Gastrocnemius medialis (tissue), 4 donors: ENCODE data around the gene ZNF804A.

Experiments
- POLR2A ChIP-seq, 2 donors: fragments of 450-650 bp; IDR thresholded peaks; one replicate each; pipeline ENCODE4 v1.6.1; 2017; ENCODE audit warnings: antibody characterized with exemption in 2 of 2, mild to moderate bottlenecking in 2 of 2, moderate library complexity in 2 of 2
- TF ChIP-seq, protein P1 (sequence below), 5 experiments: fragments of 450-650 bp in 3 of 5; fragments of 200-600 bp in 2 of 5; sonication (generic) in 2 of 5; IDR thresholded peaks in 4 of 5; conservative IDR thresholded peaks in 1 of 5; 1 replicate in 4 of 5; 2 replicates in 1 of 5; pipeline ENCODE4 v1.5.1; 2016 to 2019; ENCODE audit warnings: antibody characterized with exemption in 5 of 5, mild to moderate bottlenecking in 3 of 5, moderate library complexity in 3 of 5

GRCh38 chr2:184815824-184816223 is 217.5 kb downstream of the ZNF804A start:
- TF ChIP-seq, protein P1, sequence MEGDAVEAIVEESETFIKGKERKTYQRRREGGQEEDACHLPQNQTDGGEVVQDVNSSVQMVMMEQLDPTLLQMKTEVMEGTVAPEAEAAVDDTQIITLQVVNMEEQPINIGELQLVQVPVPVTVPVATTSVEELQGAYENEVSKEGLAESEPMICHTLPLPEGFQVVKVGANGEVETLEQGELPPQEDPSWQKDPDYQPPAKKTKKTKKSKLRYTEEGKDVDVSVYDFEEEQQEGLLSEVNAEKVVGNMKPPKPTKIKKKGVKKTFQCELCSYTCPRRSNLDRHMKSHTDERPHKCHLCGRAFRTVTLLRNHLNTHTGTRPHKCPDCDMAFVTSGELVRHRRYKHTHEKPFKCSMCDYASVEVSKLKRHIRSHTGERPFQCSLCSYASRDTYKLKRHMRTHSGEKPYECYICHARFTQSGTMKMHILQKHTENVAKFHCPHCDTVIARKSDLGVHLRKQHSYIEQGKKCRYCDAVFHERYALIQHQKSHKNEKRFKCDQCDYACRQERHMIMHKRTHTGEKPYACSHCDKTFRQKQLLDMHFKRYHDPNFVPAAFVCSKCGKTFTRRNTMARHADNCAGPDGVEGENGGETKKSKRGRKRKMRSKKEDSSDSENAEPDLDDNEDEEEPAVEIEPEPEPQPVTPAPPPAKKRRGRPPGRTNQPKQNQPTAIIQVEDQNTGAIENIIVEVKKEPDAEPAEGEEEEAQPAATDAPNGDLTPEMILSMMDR (IDR thresholded peaks at IDR 0.05 in 4 of 5, conservative IDR thresholded peaks at IDR 0.05 in 1 of 5): no peak
- no peak for TF ChIP-seq POLR2A (IDR thresholded peaks at IDR 0.05)
